Measurements from ENCODE around the gene FRMD4A.

FRMD4A gene

GRCh38 chr10:13681960-13682359, 648.8 kb downstream of the FRMD4A start:
- no peak for FAIRE-seq

GRCh38 chr10:13681528-13681927, 649.2 kb downstream of the FRMD4A start:
- no peak for FAIRE-seq

- no peak for FAIRE-seq
Observed at GRCh38 chr10:13681095-13681494, 649.6 kb downstream of the FRMD4A start.

GRCh38 chr10:13678101-13678843, 652.5 kb downstream of the FRMD4A start:
- FAIRE-seq: no peak

- FAIRE-seq: no peak
Observed at GRCh38 chr10:13674645-13675588, 655.8 kb downstream of the FRMD4A start.

- FAIRE-seq: no peak
Observed at GRCh38 chr10:13673156-13673555, 657.6 kb downstream of the FRMD4A start.

GRCh38 chr10:13672548-13672947, 658.2 kb downstream of the FRMD4A start:
- no peak for FAIRE-seq

- no peak for FAIRE-seq
Observed at GRCh38 chr10:13671904-13672303, 658.8 kb downstream of the FRMD4A start.

- FAIRE-seq: no peak
Observed at GRCh38 chr10:13670311-13670710, 660.4 kb downstream of the FRMD4A start.

GRCh38 chr10:13669901-13670300, 660.8 kb downstream of the FRMD4A start:
- FAIRE-seq: no peak

GRCh38 chr10:13669182-13669855, 661.4 kb downstream of the FRMD4A start:
- no peak for FAIRE-seq

GRCh38 chr10:13668126-13668525, 662.6 kb downstream of the FRMD4A start:
- FAIRE-seq: no peak

GRCh38 chr10:13665516-13666262, 665.0 kb downstream of the FRMD4A start:
- FAIRE-seq: no peak

GRCh38 chr10:13661256-13661655, 669.5 kb downstream of the FRMD4A start:
- no peak for FAIRE-seq

GRCh38 chr10:13660551-13660920, 670.2 kb downstream of the FRMD4A start:
- FAIRE-seq: no peak

- FAIRE-seq: no peak
Observed at GRCh38 chr10:13659887-13660550, 670.7 kb downstream of the FRMD4A start.

GRCh38 chr10:13658871-13659685, 671.6 kb downstream of the FRMD4A start:
- FAIRE-seq: no peak

GRCh38 chr10:13658264-13658663, 672.5 kb downstream of the FRMD4A start:
- no peak for FAIRE-seq

- FAIRE-seq: no peak
Observed at GRCh38 chr10:13657101-13657680, 673.5 kb downstream of the FRMD4A start.

GRCh38 chr10:13656337-13657100, 674.2 kb downstream of the FRMD4A start:
- no peak for FAIRE-seq
